HG03108 (cell line): ENCODE data around the gene SLFN12L.
"Not testable (repeated sequence)": the region's sequence is repeated elsewhere in the genome, so short reads cannot be mapped to it uniquely, and the experiment has no call there.

Source experiments
- ATAC-seq: cut with Tn5 transposase; IDR thresholded peaks from one replicate; pipeline ENCODE4 v1.9.1; 2021; ENCODE audit warnings: moderate library complexity; ENCODE audit not compliant: unreplicated experiment

The SLFN12L gene

DNA sequence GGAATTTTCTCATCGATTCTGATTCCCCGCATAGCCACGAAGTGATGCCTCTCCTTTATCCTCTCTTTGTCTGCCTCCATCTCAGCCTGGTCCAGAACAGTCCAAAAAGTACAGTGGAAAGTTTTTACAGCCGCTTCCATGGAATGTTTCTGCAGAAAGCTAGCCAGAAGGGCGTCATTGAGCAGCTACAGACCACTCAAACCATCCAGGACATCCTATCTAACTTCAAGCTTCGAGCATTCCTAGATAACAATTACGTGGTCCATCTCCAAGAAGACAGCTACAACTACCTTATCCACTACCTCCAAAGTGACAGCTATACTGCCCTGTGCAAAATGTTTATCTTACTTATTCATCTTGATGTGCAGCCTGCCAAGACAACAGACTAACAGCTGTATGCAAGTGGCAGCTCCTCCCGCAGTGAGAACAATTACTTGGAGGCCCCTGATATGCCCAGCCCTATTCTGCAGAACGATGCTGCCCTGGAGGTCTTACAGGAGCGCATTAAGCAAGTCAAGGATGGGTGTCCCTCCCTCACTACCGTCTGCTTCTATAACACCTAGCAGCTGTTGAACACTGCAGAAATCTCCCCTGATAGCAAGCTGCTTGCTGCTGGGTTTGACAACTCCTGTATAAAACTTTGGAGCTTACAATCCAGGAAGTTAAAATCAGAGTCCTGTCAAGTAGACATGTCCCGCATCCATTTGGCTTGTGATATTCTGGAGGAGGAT is 38.9 kb downstream of the SLFN12L start:
- ATAC-seq: no peak

DNA sequence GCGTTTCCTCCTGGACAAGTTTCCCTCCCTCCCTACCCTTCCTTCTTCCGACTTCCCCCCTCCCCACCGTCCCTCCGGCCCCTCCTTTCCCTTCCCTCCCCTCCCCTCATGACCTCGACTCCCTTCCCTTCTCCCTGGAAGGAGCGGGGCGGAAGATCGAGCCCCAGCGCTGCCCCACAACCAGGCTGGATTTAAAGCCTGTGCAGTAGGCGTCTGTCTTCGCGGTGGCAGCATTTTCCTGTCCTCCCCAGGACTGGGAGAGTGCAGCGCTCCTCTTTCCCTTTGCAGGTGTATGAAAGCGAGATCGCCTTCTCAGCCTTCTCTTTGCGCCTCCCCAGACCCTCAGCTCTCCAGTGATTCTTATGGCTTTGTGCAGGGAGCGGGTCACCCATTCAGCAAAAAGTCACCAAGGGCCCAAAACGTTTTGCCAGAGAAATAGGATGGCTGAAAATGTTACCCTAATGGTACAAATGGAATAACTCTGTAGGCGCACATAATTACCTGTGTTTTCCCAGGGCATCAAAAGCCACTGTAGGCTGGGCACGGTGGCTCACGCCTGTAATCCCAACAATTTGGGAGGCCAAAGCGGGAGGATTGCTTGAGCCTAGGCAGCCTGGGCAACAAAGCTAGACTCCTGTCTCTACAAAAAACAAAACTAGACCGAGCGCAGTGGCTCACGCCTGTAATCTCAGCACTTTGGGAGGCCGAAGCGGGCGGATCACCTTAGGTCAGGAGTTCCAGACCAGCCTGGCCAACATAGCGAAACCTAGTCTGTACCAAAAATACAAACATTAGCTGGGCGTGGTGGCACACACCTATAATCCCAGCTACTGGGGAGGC is 40.8 kb downstream of the SLFN12L start:
- ATAC-seq: no peak

- ATAC-seq: no peak
These were observed 44.4 kb downstream of the SLFN12L start for GRCh38 chr17:35493040-35493439.

- ATAC-seq: no peak
These were observed 46.1 kb downstream of the SLFN12L start for GRCh38 chr17:35491417-35491816.

- ATAC-seq: no peak
These were observed 47.5 kb downstream of the SLFN12L start for GRCh38 chr17:35489944-35490343.

DNA sequence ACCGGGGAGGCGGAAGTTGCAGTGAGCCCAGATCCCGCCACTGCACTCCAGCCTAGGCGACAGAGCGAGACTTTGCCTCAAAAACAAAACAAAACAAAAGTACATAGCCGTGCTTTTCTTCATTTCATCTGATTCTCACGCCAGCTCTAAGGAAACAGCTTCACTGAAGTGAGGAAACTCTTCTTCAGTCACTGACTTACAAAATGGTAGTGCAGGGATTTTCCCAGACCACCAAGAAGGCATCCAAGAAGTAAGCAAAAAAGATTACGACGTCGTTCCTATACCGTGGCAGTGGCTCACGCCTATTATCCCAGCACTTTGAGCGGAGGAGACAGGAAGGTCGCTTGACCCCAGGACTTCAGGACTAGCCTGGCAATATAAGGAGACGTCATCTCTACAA is 48.5 kb downstream of the SLFN12L start:
- ATAC-seq: no peak

- no peak for ATAC-seq
These were observed 50.4 kb downstream of the SLFN12L start for GRCh38 chr17:35486920-35487732.

DNA sequence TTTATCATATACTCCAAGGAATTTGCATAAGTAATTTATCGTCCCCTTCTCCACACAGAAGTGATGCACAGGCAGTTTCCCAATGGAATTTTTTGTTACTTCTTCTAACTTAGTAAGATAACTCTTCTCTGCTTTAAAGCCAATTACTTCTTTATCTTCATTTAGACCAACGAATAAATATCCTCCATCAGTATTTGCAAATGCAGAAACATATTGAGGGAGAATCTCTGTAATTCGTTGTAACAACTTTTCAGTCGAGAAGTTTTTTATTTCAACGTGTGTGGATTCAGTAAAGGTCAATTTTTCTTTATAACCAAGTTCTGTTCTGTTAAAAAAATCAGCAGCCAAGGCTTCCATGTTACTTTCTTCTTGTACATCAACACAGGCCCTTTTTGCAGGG is 58.2 kb downstream of the SLFN12L start:
- ATAC-seq: no peak

DNA sequence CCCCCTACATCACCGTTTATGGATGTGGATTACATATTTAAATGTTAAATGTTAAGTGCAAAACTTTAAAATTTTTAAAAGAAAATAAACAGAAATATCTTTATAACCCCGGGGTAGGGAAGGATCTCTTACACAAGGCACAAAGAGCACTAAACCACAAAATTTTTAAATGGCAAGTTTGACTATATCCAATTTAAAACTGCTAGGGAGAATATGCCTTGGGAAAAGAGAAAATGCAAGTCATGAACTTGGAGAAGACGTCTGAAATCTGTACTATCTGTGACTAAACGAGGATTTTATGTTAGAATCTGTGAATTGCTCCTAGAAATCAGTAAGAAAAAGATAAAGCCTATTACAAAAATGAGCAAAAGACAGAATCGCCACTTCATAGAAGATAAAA is 60.2 kb downstream of the SLFN12L start:
- ATAC-seq: no peak

DNA sequence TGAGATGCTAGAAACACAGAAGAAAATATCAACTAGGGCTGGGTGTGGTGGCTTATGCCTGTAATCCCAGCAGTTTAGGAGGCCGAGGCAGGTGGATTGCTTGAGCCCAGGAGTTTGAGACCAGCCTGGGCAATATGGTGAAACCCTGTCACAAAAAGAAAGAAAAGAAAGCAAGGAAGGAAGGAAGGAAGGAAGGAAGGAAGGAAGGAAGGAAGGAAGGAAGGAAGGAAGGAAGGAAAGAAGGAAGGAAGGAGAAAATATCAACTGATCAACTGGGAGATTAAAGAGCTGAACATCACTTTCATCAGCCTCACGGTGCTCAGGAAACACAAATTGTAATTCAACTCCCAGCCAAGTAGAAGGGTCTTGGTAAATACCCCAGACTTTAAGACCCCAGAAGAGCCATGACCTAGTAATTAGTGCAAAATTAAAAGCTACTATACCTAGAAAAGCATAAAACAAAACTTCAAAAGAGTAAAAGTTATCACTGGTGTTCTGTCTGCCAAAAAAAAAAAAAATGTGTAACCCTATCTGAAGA is 61.1 kb downstream of the SLFN12L start:
- no peak for ATAC-seq

- ATAC-seq: no peak
These were observed 69.0 kb downstream of the SLFN12L start for GRCh38 chr17:35468475-35468874.

DNA sequence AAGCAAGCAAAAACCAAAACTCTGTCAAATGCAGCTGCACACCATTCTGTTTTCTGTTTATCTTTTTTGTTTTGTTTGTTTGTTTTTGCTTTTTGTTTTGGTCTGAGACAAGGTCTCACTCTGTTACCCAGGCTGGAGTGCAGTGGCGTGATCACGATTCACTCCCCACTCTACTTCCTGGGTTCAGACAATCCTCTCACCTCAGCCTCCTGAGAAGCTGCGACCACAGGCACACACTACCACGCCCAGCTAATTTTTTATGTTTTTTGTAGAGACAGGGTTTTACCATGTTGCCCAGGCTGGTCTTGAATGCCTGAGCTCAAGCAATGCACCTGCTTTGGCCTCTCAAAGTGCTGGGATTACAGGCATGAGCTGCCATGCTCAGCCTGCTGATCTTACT is 69.7 kb downstream of the SLFN12L start:
- ATAC-seq: no peak

DNA sequence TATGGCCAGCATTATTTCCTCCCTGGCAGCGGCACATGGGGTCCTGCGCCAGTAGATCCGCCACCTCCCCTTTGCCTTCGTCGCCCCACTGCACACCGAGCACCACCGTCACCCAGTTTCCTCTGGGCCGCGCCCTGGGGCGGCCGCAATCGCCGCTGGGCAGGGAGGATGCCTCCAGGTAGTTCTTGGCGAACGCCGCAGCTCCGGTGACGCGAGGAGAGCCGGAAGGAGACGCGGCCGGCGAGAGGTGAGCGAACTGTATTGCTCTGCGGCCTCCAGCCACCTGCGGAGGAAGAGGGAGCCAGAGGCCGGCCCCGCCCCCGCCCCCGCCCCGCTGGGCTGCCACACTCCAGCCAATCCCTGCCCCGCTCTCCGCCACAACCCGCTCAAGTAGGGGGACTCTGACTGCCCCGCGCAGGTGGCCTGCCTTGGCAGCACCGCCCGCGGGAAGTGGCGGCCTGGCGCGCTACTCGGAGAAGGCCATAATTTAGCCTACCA is 77.1 kb downstream of the SLFN12L start:
- peak; percentile 92 for ATAC-seq

DNA sequence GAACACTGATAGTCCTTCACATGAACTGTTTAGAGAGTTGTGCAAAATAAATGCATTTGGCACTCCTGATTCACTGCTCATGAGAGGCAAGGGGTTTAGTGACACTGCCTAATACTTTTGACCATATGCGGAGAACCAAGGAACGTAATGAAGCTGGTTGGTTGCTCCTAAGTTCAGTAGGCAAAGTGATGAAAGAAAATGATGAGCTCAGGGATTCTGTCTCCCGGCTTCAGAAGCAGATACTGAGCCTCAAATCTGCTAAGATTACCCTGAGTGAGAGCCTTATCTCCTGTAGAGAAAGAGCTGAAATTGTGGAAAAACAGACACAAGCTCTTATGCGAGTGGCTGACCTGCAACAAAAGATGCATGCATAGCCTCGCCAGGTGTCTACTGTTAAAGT is 83.4 kb downstream of the SLFN12L start:
- not testable (repeated sequence) for ATAC-seq

DNA sequence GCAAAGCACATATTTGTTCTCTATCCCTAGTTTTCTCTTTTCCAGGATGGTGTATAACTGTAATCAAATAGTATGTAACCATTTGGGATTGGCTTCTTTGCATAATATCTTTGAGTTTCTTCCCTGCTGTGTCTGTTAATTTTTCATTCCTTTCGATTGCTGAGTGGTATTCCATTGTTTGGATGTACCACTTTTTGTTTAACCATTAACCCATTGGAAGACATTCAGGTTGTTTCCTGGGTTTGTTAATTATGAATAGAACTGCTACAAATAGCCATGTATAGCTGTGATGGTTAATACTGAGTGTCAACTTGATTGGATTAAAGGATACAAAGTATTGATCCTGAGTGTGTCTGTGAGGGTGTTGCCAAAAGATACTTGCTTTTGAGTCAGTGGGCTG is 84.3 kb downstream of the SLFN12L start:
- no peak for ATAC-seq

DNA sequence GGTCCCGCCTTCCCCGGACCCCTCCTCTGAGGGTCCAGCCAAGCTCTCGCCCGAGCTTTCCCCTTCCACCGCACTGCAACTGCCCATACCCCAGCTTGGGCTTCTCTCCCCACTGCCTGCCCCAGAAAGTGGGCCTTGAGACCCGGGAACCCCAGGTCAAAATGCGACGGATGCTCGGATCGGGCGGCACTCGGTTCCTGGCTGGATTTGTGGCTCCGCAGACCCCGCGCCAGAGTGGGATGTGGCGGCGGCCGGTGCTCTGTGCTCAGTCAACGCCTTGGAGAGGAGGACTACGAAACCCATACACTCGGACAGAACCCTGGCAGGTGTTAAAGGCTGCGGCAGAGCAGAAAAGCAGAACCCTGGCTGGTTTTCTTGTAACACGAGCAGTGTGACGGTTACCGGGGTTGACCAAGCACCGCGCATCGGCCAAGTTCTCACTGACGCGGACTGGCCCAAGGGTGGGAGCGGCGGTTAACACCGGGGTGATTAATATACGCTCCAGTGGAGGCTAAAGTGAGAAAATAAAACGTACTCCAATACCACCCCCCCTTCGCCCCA is 88.0 kb downstream of the SLFN12L start:
- peak; percentile 25 for ATAC-seq

GRCh38 chr17:35448899-35449227 is 88.6 kb downstream of the SLFN12L start:
- no peak for ATAC-seq

GRCh38 chr17:35448214-35448898 is 89.1 kb downstream of the SLFN12L start, which contains the start of gene SLFN13:
SLFN13 (minus strand) TSS chr17:35448766; CDS start chr17:35445680, 3,086 bp downstream.
- ATAC-seq: peak; percentile 78

DNA sequence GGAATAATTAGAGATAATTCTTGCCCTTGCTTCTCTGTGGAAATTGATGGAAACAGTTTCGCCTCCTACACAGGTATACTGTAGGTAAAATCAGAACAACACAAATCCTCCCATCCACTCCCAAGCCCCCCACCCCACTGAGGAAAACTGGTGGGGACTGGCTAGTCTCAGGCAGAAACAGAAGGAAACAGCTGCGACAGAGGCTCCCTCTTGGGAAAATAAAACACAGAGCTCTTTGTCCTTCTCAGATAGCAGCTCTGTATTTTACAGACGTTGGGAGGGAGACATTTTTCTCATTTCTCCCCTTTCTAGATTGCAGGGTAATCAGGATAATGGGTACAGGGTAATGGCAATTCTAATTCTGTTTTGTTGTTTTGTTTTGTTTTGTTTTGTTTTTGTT is 90.0 kb downstream of the SLFN12L start:
- ATAC-seq: no peak

DNA sequence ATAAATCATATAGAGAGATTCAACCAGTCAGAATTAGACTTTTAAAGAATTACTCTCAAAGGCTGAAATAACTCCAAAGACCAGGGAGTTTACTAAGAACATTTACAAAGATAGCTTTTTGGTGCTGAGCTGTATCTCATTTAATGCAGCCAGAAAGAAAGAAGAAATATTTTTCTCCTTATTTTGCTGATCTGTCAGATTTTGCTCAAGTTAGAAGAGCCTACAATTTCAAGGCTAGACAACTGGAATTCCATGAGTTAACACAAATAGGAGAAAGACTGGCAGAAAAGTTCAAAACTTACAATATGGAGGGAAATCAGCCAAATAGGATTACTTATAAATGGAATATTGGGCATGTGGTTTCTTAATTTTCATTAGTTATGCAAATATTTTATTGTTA is 99.0 kb downstream of the SLFN12L start:
- no peak for ATAC-seq
